HEK293 (cell line): ENCODE results near the gene KIF26B.

Experiments
- CTCF ChIA-PET: fragments of 350-600 bp; formaldehyde crosslinking; extraction: SDS; loops from one replicate; lab custom pipeline; 2021; ENCODE audit warnings: antibody characterized with exemption; lab: Yijun Ruan, JAX
- POLR2A ChIA-PET: fragments of 300-600 bp; formaldehyde crosslinking; extraction: SDS; loops from one replicate; lab custom pipeline; 2020; ENCODE audit warnings: antibody characterized with exemption, inconsistent platforms; lab: Yijun Ruan, JAX
- H3K27ac ChIP-seq: fragments of 200-500 bp; sonication (Bioruptor generic); 2 replicates; pipeline ENCODE4 v1.5.1; 2014; ENCODE audit warnings: low read depth, low read length, control low read depth, inconsistent platforms; ENCODE audit errors: extremely low read depth
- H3K36me3 ChIP-seq, 2 experiments: fragments of 200-500 bp in 1 of 2; sonication (Bioruptor generic) in 1 of 2; 1 replicate in 1 of 2; 2 replicates in 1 of 2; pipeline ENCODE4 v1.5.1; 2014 to 2017; ENCODE audit warnings: inconsistent platforms in 2 of 2, low read length in 2 of 2; ENCODE audit not compliant: control insufficient read depth in 2 of 2, insufficient read depth in 1 of 2
- H3K4me1 ChIP-seq: fragments of 200-500 bp; sonication (Bioruptor generic); 2 replicates; pipeline ENCODE4 v1.5.1; 2014; ENCODE audit warnings: mild to moderate bottlenecking, low read length, inconsistent platforms; ENCODE audit not compliant: control insufficient read depth, insufficient read depth
- H3K4me3 ChIP-seq: 2 replicates; pipeline ENCODE4 v1.5.1; 2011; ENCODE audit warnings: low read depth, mild to moderate bottlenecking, control low read depth, low read length, moderate library complexity
- H3K9me3 ChIP-seq: fragments of 200-500 bp; sonication (Bioruptor generic); 2 replicates; pipeline ENCODE4 v1.5.1; 2014; ENCODE audit warnings: low read depth, low read length, inconsistent platforms; ENCODE audit not compliant: control insufficient read depth, insufficient read depth
- EGR2 ChIP-seq: fragments of 450-650 bp; formaldehyde crosslinking; IDR thresholded peaks from 2 replicates; pipeline ENCODE4 v1.5.1; 2016; ENCODE audit warnings: low read depth, missing biosample characterization, missing genetic modification characterization
- HOXC10 ChIP-seq: sonication (generic); formaldehyde crosslinking; IDR thresholded peaks from 2 replicates; pipeline ENCODE4 v1.8.1; 2023; ENCODE audit warnings: mild to moderate bottlenecking, missing genetic modification reagents
- KLF10 ChIP-seq: fragments of 450-650 bp; IDR thresholded peaks from 2 replicates; pipeline ENCODE4 v1.5.1; 2018; ENCODE audit warnings: missing biosample characterization, mild to moderate bottlenecking, missing genetic modification characterization
- KLF9 ChIP-seq: fragments of 450-650 bp; formaldehyde crosslinking; IDR thresholded peaks from 2 replicates; pipeline ENCODE4 v1.5.1; 2016; ENCODE audit warnings: missing biosample characterization, missing genetic modification characterization, low read depth
- OVOL3 ChIP-seq: fragments of 450-650 bp; formaldehyde crosslinking; IDR thresholded peaks from 2 replicates; pipeline ENCODE4 v1.5.1; 2016; ENCODE audit warnings: missing biosample characterization, missing genetic modification characterization
- PRDM1 ChIP-seq: fragments of 450-650 bp; formaldehyde crosslinking; IDR thresholded peaks from 2 replicates; pipeline ENCODE4; 2016; ENCODE audit warnings: missing biosample characterization, missing genetic modification characterization
- PRDM6 ChIP-seq: fragments of 450-650 bp; formaldehyde crosslinking; IDR thresholded peaks from 2 replicates; pipeline ENCODE4 v1.5.1; 2017; ENCODE audit warnings: missing biosample characterization, missing genetic modification characterization
- ZBTB21 ChIP-seq: fragments of 450-650 bp; formaldehyde crosslinking; IDR thresholded peaks from 2 replicates; pipeline ENCODE4 v1.5.1; 2017; ENCODE audit warnings: missing biosample characterization, missing genetic modification characterization
- ZBTB26 ChIP-seq: fragments of 450-650 bp; formaldehyde crosslinking; optimal IDR thresholded peaks from 2 replicates; pipeline ENCODE3; 2016; ENCODE audit warnings: missing biosample characterization, mild to moderate bottlenecking, missing genetic modification characterization
- ZBTB49 ChIP-seq: fragments of 450-650 bp; formaldehyde crosslinking; IDR thresholded peaks from 2 replicates; pipeline ENCODE4 v1.5.1; 2016; ENCODE audit warnings: missing biosample characterization, missing genetic modification characterization, low read depth
- ZFP3 ChIP-seq: fragments of 450-650 bp; formaldehyde crosslinking; IDR thresholded peaks from 2 replicates; pipeline ENCODE4 v1.5.1; 2016; ENCODE audit warnings: low read depth, missing biosample characterization, missing genetic modification characterization
- ZNF10 ChIP-seq: fragments of 450-650 bp; formaldehyde crosslinking; IDR thresholded peaks from 2 replicates; pipeline ENCODE4 v1.5.1; 2017; ENCODE audit warnings: missing biosample characterization, missing genetic modification characterization
- ZNF280D ChIP-seq: fragments of 450-650 bp; formaldehyde crosslinking; IDR thresholded peaks from 2 replicates; pipeline ENCODE4 v1.5.1; 2016; ENCODE audit warnings: missing biosample characterization, missing genetic modification characterization
- ZNF398 ChIP-seq: fragments of 450-650 bp; formaldehyde crosslinking; IDR thresholded peaks from 2 replicates; pipeline ENCODE4 v1.5.1; 2017; ENCODE audit warnings: missing biosample characterization, missing genetic modification characterization
- ZNF404 ChIP-seq: fragments of 450-650 bp; formaldehyde crosslinking; IDR thresholded peaks from 2 replicates; pipeline ENCODE4 v1.5.1; 2017; ENCODE audit warnings: missing biosample characterization, missing genetic modification characterization
- ZNF530 ChIP-seq: fragments of 450-650 bp; formaldehyde crosslinking; IDR thresholded peaks from 2 replicates; pipeline ENCODE4 v1.5.1; 2016; ENCODE audit warnings: low read depth, missing biosample characterization, missing genetic modification characterization
- ZNF645 ChIP-seq: fragments of 450-650 bp; formaldehyde crosslinking; IDR thresholded peaks from 2 replicates; pipeline ENCODE4; 2016; ENCODE audit warnings: missing biosample characterization, missing genetic modification characterization
- ZNF692 ChIP-seq: fragments of 450-650 bp; formaldehyde crosslinking; IDR thresholded peaks from 2 replicates; pipeline ENCODE4 v1.5.1; 2016; ENCODE audit warnings: missing biosample characterization, missing genetic modification characterization
- ZNF776 ChIP-seq: fragments of 450-650 bp; formaldehyde crosslinking; IDR thresholded peaks from 2 replicates; pipeline ENCODE4 v1.5.0; 2017; ENCODE audit warnings: missing biosample characterization, missing genetic modification characterization, borderline replicate concordance
- ZNF837 ChIP-seq: fragments of 450-650 bp; formaldehyde crosslinking; IDR thresholded peaks from 2 replicates; pipeline ENCODE4 v1.5.1; 2016; ENCODE audit warnings: missing biosample characterization, missing genetic modification characterization
- ZSCAN18 ChIP-seq: fragments of 450-650 bp; formaldehyde crosslinking; IDR thresholded peaks from 2 replicates; pipeline ENCODE4 v1.5.1; 2016; ENCODE audit warnings: missing biosample characterization, missing genetic modification characterization

KIF26B gene

GRCh38 chr1:245116751-245117150 lies 38.0 kb upstream of the KIF26B start:
- H3K27ac ChIP-seq = no peak overlapping the region
- H3K36me3 ChIP-seq = no peaks in the 10 kb centered on the region
- TF ChIP-seq ZFP3 (tag by site-specific recombination) (no peak), ZNF776 (tag by site-specific recombination) (no peak), OVOL3 (tag by site-specific recombination) (no peak), ZNF837 (tag by site-specific recombination) (no peak), ZNF280D (no peak), KLF9 (no peak), ZBTB26 (tag by site-specific recombination) (no peak), EGR2 (tag by site-specific recombination) (no peak), PRDM6 (no peak), ZNF10 (no peak), PRDM1 (no peak)
- TF ChIP-seq, all 188 proteins: peak for 0
- ChIA-PET CTCF (interaction anchor here (0.6 kb wide), 1 partner anchor 71 kb away, joined by 3 read pairs; no protein-coding TSS in a partner anchor), POLR2A (no interaction called here)
- no peak overlapping the region for H3K4me3 ChIP-seq
- no peaks in the 10 kb centered on the region for H3K4me1 ChIP-seq
- no peaks in the 10 kb centered on the region for H3K9me3 ChIP-seq

GRCh38 chr1:245118066-245118465 lies 36.7 kb upstream of the KIF26B start:
- H3K4me1 ChIP-seq = no peaks in the 10 kb centered on the region
- H3K4me3 ChIP-seq = no peak overlapping the region
- no peaks in the 10 kb centered on the region for H3K9me3 ChIP-seq
- no peak overlapping the region for H3K27ac ChIP-seq
- ChIA-PET CTCF (no interaction called here), POLR2A (no interaction called here)
- H3K36me3 ChIP-seq = no peaks in the 10 kb centered on the region
- TF ChIP-seq ZNF692 (tag by site-specific recombination) (no peak), ZBTB49 (tag by site-specific recombination) (no peak), ZBTB21 (tag by site-specific recombination) (no peak), ZNF398 (no peak), HOXC10 (CRISPR knock-in tag) (no peak), ZSCAN18 (tag by site-specific recombination) (no peak), KLF10 (tag by site-specific recombination) (no peak), ZNF645 (tag by site-specific recombination) (no peak), ZNF530 (tag by site-specific recombination) (no peak), ZNF404 (tag by site-specific recombination) (no peak)
